ENCODE results near the gene HIVEP3. TPM values are rescaled to one million over a fixed set of nuclear protein-coding genes. Genes with fewer than 3 reads are reported as not detected.

The HIVEP3 gene
- total RNA-seq, 1 donor from 2014 or later, result 3.6 TPM

- no peak for TF ChIP-seq CTCF (IDR thresholded peaks at IDR 0.05)
- H3K4me3 Mint-ChIP-seq (ENCODE audit: unreplicated experiment), result no peak overlapping the region
- no peak overlapping the region for H3K27ac Mint-ChIP-seq (ENCODE audit: unreplicated experiment)
- peaks cover 12% of the 10 kb centered on the region for H3K9me3 Mint-ChIP-seq (ENCODE audit: low read depth)
- no peak for DNase-seq (ENCODE audit: low spot score)
- H3K4me1 Mint-ChIP-seq (ENCODE audit: low read depth), result no peaks in the 10 kb centered on the region
- H3K27me3 Mint-ChIP-seq (ENCODE audit: low read depth), result peaks cover 14% of the 10 kb centered on the region
- no peaks in the 10 kb centered on the region for H3K36me3 Mint-ChIP-seq (ENCODE audit: low read depth)
Measured at GRCh38 chr1:41943717-41944116, 25.0 kb upstream of the HIVEP3 start.

- Mint-ChIP-seq H3K4me1 (ENCODE audit: low read depth) (no peaks in the 10 kb centered on the region), H3K36me3 (ENCODE audit: low read depth) (no peaks in the 10 kb centered on the region), H3K27me3 (ENCODE audit: low read depth) (peaks cover 19% of the 10 kb centered on the region), H3K9me3 (ENCODE audit: low read depth) (peaks cover 11% of the 10 kb centered on the region), H3K27ac (ENCODE audit: unreplicated experiment) (no peak overlapping the region), H3K4me3 (ENCODE audit: unreplicated experiment) (no peak overlapping the region)
- DNase-seq (ENCODE audit: low spot score), result no peak
- no peak for TF ChIP-seq CTCF (IDR thresholded peaks at IDR 0.05)
Measured at GRCh38 chr1:41942278-41942677, 23.6 kb upstream of the HIVEP3 start.

GRCh38 chr1:41941381-41941780 is 22.7 kb upstream of the HIVEP3 start:
- no peak for DNase-seq (ENCODE audit: low spot score)
- H3K4me3 Mint-ChIP-seq (ENCODE audit: unreplicated experiment), result no peak overlapping the region
- no peak overlapping the region for H3K27ac Mint-ChIP-seq (ENCODE audit: unreplicated experiment)
- TF ChIP-seq CTCF (IDR thresholded peaks at IDR 0.05), result no peak
- peaks cover 19% of the 10 kb centered on the region for H3K27me3 Mint-ChIP-seq (ENCODE audit: low read depth)
- no peaks in the 10 kb centered on the region for H3K36me3 Mint-ChIP-seq (ENCODE audit: low read depth)
- H3K9me3 Mint-ChIP-seq (ENCODE audit: low read depth), result peaks cover 11% of the 10 kb centered on the region
- H3K4me1 Mint-ChIP-seq (ENCODE audit: low read depth), result no peaks in the 10 kb centered on the region

DNA sequence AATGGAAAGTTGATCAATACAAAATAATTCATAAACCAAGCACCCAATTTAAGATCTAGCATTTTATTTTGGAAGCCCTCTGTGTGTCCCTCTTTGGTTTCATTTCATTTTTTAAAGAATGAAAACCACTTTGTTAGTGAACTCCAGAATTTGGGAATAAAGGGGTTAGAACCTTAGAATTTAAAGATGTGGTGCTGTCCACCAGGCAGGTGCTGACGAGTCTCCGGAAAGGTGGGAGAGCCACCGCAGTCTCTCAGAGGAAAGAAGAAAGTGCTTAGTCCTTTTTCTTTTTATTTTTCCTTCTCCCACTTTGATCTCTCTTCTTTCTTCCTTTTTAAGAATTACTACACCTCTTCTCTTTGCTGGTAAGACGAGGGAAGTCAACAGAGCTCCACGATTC is 20.5 kb upstream of the HIVEP3 start:
- H3K36me3 Mint-ChIP-seq (ENCODE audit: low read depth), result no peaks in the 10 kb centered on the region

GRCh38 chr1:41936107-41936506 is 17.4 kb upstream of the HIVEP3 start:
- Mint-ChIP-seq H3K9me3 (ENCODE audit: low read depth) (peaks cover 11% of the 10 kb centered on the region), H3K4me1 (ENCODE audit: low read depth) (no peaks in the 10 kb centered on the region), H3K4me3 (ENCODE audit: unreplicated experiment) (no peak overlapping the region), H3K36me3 (ENCODE audit: low read depth) (peaks cover 2% of the 10 kb centered on the region), H3K27me3 (ENCODE audit: low read depth) (peaks cover 30% of the 10 kb centered on the region), H3K27ac (ENCODE audit: unreplicated experiment) (no peak overlapping the region)
- no peak for TF ChIP-seq CTCF (IDR thresholded peaks at IDR 0.05)
- no peak for DNase-seq (ENCODE audit: low spot score)

More for the DNA sequence above, 20.5 kb upstream of the HIVEP3 start:
- H3K4me1 Mint-ChIP-seq (ENCODE audit: low read depth), result no peaks in the 10 kb centered on the region
- H3K4me3 Mint-ChIP-seq (ENCODE audit: unreplicated experiment), result no peak overlapping the region
- no peak overlapping the region for H3K27ac Mint-ChIP-seq (ENCODE audit: unreplicated experiment)
- peaks cover 11% of the 10 kb centered on the region for H3K9me3 Mint-ChIP-seq (ENCODE audit: low read depth)
- no peak for TF ChIP-seq CTCF (IDR thresholded peaks at IDR 0.05)
- peaks cover 19% of the 10 kb centered on the region for H3K27me3 Mint-ChIP-seq (ENCODE audit: low read depth)
- DNase-seq (ENCODE audit: low spot score), result no peak

Measured in chondrocyte (in vitro differentiated cells).